ENCODE data around the gene CAMTA1.
A peak's percentile ranks its signal among the peaks of the same experiment; 100 is the strongest.

CAMTA1 gene

DNA sequence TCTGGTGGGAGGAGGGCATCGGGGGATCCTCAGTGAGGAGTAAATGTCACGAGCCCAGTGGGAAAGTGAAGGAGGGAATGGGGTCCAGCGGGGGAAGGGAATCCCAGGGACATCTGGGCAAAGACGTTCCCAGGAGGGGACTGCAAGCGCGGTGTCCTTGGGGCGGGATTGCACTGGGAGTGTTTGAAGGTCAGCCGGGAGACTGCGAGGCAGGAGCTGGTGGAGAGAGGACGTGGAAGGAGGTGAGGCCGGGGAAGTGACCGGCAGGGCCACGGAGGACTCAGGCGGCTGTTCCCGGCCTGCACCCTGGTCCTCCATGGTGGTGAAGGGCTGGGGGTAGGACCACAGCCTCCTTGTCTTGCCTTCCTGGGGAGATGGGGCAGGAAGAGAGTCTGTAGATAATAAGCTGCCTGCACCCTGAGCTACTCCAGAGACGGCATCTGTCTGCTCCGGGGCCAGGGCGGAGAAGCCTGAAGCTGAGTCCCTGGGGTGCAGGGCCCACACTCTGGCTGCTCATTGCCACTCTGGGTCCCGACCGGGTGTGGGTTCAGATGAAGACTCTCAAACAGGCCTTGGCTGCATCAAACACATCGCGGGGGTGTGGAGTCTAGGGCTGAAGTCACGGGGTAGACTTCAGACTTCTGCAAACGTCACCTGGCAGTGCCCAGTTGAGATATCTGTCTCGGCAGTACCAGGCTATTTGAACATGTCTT is 264.8 kb downstream of the CAMTA1 start:
- Histone ChIP-seq H3K36me3 (ENCODE audit: control insufficient read depth, insufficient read depth, low read length) (no peaks in the 10 kb centered on the region), H3K4me1 (ENCODE audit: control insufficient read depth, insufficient read depth, low read length) (no peaks in the 10 kb centered on the region), H3K4me3 (ENCODE audit: low read depth, low read length) (no peak overlapping the region), H3K9ac (ENCODE audit: low read depth, low read length) (no peak overlapping the region), H3K27me3 (ENCODE audit: control insufficient read depth, insufficient read depth, low read length) (no peaks in the 10 kb centered on the region), H3K9me3 (ENCODE audit: control insufficient read depth, insufficient read depth, low read length) (no peaks in the 10 kb centered on the region)

DNA sequence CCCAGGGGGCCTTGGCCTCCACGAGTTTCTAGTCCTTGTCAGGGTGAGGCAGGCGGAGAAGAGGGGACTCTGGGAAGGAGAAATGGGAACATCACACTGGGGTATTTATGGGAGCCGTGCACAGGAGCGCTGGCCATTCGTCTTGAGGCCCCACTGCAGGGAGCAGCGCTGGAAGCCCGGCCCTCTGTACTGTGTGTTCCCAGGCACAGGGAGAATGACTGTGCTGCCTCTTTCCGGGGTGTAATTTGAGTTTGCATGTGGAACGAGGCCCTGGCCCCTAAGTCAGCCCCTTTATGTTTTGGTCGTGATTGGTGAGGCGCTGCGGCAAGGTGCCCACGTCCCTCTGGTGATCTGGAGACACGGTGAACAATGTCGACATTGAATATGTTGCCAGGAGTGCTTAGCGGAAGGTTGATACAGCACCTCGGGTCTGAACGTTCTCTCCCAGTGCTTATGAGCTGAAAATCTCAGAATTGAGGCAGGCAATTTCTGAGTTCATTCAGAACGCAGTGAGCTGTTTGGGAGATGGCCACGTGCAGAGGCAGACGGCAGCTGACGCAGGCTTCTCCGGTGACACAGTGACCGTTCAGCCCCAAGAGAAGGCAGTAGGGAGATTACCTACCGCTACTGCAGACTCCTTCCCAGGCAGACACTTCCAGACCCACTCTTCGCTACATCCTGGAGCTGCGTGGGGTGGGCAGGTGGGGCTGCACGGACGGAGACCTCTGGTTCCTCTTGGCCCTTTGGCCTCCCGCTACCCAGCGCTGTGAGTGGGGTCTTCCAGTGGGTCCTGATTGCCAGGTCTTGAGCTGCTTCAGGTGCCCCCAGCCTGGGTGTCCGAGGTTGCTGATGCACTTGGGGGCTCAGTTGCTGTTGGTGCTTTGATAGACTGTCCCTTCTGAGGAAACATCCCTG is 265.8 kb downstream of the CAMTA1 start:
- Histone ChIP-seq H3K4me3 (ENCODE audit: low read depth, low read length) (no peak overlapping the region), H3K9ac (ENCODE audit: low read depth, low read length) (no peak overlapping the region), H3K9me3 (ENCODE audit: control insufficient read depth, insufficient read depth, low read length) (no peaks in the 10 kb centered on the region), H3K4me1 (ENCODE audit: control insufficient read depth, insufficient read depth, low read length) (no peaks in the 10 kb centered on the region), H3K27me3 (ENCODE audit: control insufficient read depth, insufficient read depth, low read length) (no peaks in the 10 kb centered on the region), H3K36me3 (ENCODE audit: control insufficient read depth, insufficient read depth, low read length) (no peaks in the 10 kb centered on the region)

DNA sequence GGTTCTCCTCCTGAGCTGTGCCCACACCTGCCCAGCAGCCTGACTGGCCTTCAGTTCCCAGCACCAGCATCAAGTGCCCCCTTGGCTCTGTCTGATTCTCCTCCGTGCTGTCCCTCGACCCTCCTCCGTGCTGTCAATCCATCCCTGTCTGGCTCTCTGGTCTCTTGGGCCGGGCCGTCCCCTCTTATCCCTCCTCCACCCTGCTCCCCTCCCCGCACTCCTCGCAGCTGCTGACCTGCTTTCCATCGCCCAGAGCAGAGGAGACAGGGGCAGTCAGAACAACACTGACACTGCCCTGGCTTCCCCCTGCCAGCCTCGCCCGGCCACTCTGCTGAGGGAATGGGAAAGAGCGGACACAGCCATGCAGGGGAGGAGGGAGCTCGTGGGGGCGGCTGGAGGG is 267.4 kb downstream of the CAMTA1 start:
- Histone ChIP-seq H3K36me3 (ENCODE audit: control insufficient read depth, insufficient read depth, low read length) (no peaks in the 10 kb centered on the region), H3K4me1 (ENCODE audit: control insufficient read depth, insufficient read depth, low read length) (no peaks in the 10 kb centered on the region), H3K9ac (ENCODE audit: low read depth, low read length) (no peak overlapping the region), H3K27me3 (ENCODE audit: control insufficient read depth, insufficient read depth, low read length) (no peaks in the 10 kb centered on the region), H3K9me3 (ENCODE audit: control insufficient read depth, insufficient read depth, low read length) (no peaks in the 10 kb centered on the region), H3K4me3 (ENCODE audit: low read depth, low read length) (no peak overlapping the region)

DNA sequence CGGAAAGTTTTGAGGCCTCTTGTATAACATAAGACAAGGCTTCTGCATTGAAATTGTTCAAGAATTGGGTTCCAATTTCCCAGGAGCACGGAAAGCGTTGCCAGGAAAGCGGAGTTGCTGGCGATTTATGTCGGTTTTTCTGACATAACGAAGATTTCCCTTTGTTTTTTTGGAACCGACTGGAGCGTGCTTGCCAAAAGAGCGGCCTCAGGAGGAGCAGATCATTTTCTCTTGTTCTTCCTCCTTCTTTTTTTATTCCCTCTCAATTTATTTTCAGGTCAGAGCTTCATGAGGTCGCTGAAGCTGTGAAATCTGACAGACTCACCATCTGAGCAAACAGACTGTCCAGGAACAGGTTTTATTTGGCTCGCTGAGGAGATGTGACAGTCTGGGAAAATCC is 275.5 kb downstream of the CAMTA1 start:
- H3K4me1 ChIP-seq (ENCODE audit: control insufficient read depth, insufficient read depth, low read length), result no peaks in the 10 kb centered on the region
- H3K9ac ChIP-seq (ENCODE audit: low read depth, low read length), result no peak overlapping the region
- no peak overlapping the region for H3K4me3 ChIP-seq (ENCODE audit: low read depth, low read length)
- H3K36me3 ChIP-seq (ENCODE audit: control insufficient read depth, insufficient read depth, low read length), result no peaks in the 10 kb centered on the region
- no peaks in the 10 kb centered on the region for H3K9me3 ChIP-seq (ENCODE audit: control insufficient read depth, insufficient read depth, low read length)
- no peaks in the 10 kb centered on the region for H3K27me3 ChIP-seq (ENCODE audit: control insufficient read depth, insufficient read depth, low read length)

DNA sequence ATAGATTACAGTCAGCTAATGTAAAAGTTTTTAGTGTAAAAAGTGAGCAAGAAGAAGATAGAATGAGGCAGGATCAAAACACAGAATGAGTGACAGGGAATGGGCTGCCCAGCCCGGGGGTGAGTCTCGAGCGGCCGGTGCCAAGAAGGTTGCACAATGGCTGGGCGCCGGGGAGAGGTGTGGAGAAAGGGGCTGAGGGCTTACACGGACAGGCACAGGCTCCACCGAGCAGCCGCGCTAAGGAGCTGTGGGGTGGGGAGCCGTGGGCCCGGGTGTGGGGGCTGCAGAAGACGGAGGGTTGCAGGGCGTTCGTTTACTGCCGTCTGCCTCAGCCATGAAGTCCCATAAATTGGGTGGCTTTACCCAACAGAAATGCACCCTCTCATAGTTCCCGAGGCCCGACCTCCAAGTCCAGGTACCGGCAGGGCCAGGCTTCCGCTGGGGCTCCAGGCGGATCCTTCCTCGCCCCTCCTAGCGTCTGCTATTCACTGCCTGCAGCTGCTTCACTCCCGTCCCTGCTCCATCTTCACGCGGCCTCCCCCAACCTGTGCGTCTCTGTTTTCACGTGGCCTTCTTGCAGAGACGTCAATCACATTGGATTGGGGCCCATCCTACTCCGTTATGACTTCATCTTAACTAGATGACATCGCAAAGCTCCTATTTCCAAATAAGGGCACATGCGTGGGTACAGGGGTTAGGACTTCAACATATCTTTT is 277.2 kb downstream of the CAMTA1 start:
- Histone ChIP-seq H3K27me3 (ENCODE audit: control insufficient read depth, insufficient read depth, low read length) (no peaks in the 10 kb centered on the region), H3K9me3 (ENCODE audit: control insufficient read depth, insufficient read depth, low read length) (no peaks in the 10 kb centered on the region), H3K4me1 (ENCODE audit: control insufficient read depth, insufficient read depth, low read length) (no peaks in the 10 kb centered on the region), H3K4me3 (ENCODE audit: low read depth, low read length) (no peak overlapping the region), H3K36me3 (ENCODE audit: control insufficient read depth, insufficient read depth, low read length) (no peaks in the 10 kb centered on the region), H3K9ac (ENCODE audit: low read depth, low read length) (no peak overlapping the region)

DNA sequence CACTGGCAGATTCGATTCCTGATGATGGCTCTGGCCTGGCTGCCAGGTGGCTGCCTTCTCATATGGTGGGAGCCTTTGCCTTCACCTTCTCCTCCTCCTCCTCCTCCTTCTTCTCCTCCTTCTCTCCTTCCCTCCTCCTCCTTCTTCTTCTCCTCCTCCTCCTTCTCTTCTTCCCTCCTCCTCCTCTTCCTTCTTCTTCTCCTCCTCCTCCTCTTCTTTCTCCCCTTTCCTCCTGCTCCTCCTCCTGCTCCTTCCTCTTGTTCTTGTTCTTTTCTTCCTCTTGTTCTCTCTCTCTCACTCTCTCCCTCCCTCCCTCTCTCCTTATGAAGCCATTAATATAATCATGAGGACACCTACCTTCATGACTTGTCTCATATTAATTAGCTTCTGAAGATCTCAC is 278.7 kb downstream of the CAMTA1 start:
- no peaks in the 10 kb centered on the region for H3K36me3 ChIP-seq (ENCODE audit: control insufficient read depth, insufficient read depth, low read length)
- H3K27me3 ChIP-seq (ENCODE audit: control insufficient read depth, insufficient read depth, low read length), result peaks cover under 1% of the 10 kb centered on the region
- H3K4me1 ChIP-seq (ENCODE audit: control insufficient read depth, insufficient read depth, low read length), result no peaks in the 10 kb centered on the region
- no peaks in the 10 kb centered on the region for H3K9me3 ChIP-seq (ENCODE audit: control insufficient read depth, insufficient read depth, low read length)
- no peak overlapping the region for H3K9ac ChIP-seq (ENCODE audit: low read depth, low read length)
- H3K4me3 ChIP-seq (ENCODE audit: low read depth, low read length), result no peak overlapping the region

DNA sequence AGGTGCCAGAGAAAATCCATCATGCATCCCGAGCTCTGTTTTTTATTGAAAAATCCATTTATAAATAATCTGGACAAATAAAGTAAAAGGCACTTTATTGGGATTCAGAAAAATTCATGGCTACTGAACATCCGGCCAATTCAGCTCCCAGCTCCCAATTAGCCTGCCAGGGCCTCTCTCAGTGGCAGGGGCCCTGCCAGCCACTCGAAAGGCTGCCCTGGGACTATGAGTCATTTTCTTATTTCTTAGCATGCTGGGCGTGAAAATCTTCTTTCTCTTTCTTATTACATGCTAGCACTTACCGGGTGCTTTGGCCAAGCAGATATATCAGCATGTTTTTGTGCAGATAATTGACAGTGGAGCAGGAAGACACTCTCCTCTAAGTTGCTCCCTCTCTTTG is 283.3 kb downstream of the CAMTA1 start:
- H3K36me3 ChIP-seq (ENCODE audit: control insufficient read depth, insufficient read depth, low read length), result no peaks in the 10 kb centered on the region
- H3K27me3 ChIP-seq (ENCODE audit: control insufficient read depth, insufficient read depth, low read length), result peaks cover 7% of the 10 kb centered on the region
- no peaks in the 10 kb centered on the region for H3K9me3 ChIP-seq (ENCODE audit: control insufficient read depth, insufficient read depth, low read length)
- no peak overlapping the region for H3K9ac ChIP-seq (ENCODE audit: low read depth, low read length)
- no peak overlapping the region for H3K4me3 ChIP-seq (ENCODE audit: low read depth, low read length)
- H3K4me1 ChIP-seq (ENCODE audit: control insufficient read depth, insufficient read depth, low read length), result peaks cover 3% of the 10 kb centered on the region

DNA sequence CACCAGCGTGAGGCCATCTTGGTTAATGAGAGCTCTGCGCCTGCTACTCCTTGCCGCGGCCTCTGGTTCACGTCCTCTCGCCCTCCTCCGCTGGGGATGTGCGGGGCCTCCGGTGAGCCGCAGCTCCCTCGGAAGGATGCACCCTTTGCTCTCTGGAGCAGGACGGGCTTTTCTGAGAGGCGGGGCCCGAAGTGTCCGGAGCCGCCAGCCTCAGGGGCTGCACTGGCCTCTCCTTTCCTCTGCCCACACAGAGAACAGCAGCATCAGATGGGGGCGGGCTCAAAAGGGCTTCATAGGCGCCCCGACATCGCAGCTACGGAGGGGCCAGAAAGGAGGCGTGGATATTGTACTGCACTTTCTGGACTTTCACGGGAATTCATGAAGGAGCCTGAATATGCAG is 284.7 kb downstream of the CAMTA1 start:
- Histone ChIP-seq H3K9me3 (ENCODE audit: control insufficient read depth, insufficient read depth, low read length) (no peaks in the 10 kb centered on the region), H3K4me1 (ENCODE audit: control insufficient read depth, insufficient read depth, low read length) (peaks cover 3% of the 10 kb centered on the region), H3K9ac (ENCODE audit: low read depth, low read length) (peak overlapping the region; percentile 24), H3K27me3 (ENCODE audit: control insufficient read depth, insufficient read depth, low read length) (peaks cover 7% of the 10 kb centered on the region), H3K4me3 (ENCODE audit: low read depth, low read length) (peak overlapping the region; percentile 58), H3K36me3 (ENCODE audit: control insufficient read depth, insufficient read depth, low read length) (no peaks in the 10 kb centered on the region)

DNA sequence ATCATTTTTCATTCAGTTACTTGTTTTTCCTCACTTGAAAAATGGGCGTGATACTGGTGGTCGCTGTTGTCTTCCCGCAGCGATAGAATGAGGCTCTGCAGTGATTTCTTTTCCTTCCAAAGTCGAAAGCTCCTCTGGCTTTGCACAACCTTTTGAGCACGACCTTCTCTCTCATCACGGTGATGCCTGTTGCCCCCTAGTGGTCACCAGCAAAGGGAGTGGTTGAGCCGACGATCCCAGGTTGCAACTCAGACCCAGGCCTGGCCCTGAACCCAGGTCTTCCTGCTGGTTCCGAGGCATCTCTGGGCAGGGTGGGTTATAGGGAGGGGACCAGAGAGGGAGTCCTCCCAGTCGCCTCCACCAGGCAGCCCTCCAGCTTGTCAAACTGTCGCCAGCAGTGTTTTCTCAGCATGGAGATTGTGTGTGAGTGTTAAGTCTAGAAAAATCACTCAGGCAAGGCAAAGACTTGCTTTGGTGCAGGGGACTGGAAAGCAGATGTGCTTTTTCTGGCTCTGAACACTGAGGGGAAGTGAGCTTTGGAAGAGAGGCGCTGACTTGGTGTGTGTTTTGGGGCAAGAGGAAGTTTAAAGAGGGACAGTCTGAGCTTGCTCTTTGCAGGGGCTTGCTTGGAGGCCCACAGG is 285.3 kb downstream of the CAMTA1 start:
- Histone ChIP-seq H3K4me1 (ENCODE audit: control insufficient read depth, insufficient read depth, low read length) (peaks cover 3% of the 10 kb centered on the region), H3K9ac (ENCODE audit: low read depth, low read length) (no peak overlapping the region), H3K4me3 (ENCODE audit: low read depth, low read length) (peak overlapping the region; percentile 58), H3K9me3 (ENCODE audit: control insufficient read depth, insufficient read depth, low read length) (no peaks in the 10 kb centered on the region), H3K36me3 (ENCODE audit: control insufficient read depth, insufficient read depth, low read length) (no peaks in the 10 kb centered on the region), H3K27me3 (ENCODE audit: control insufficient read depth, insufficient read depth, low read length) (peaks cover 7% of the 10 kb centered on the region)

DNA sequence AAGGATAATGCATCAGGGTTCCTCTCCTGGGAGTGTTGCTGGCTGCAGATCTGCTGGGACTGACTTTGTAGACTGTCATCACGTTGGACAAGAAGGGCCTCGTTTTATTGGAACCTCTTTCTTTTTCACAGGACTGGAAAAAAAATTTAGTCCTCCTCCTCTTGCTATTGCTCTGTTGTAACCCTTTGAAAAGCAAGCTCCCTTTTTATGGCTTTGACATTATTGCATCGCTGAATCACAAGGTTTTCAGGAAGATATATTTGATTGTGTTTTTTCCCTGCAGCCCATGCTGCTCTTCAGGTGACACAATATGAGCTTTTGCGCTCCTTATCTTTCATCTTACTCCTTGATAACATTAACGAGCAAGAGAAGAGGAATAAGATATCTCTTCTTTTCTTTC is 290.9 kb downstream of the CAMTA1 start:
- no peaks in the 10 kb centered on the region for H3K36me3 ChIP-seq (ENCODE audit: control insufficient read depth, insufficient read depth, low read length)
- no peak overlapping the region for H3K4me3 ChIP-seq (ENCODE audit: low read depth, low read length)
- no peaks in the 10 kb centered on the region for H3K4me1 ChIP-seq (ENCODE audit: control insufficient read depth, insufficient read depth, low read length)
- no peaks in the 10 kb centered on the region for H3K9me3 ChIP-seq (ENCODE audit: control insufficient read depth, insufficient read depth, low read length)
- peaks cover 3% of the 10 kb centered on the region for H3K27me3 ChIP-seq (ENCODE audit: control insufficient read depth, insufficient read depth, low read length)
- H3K9ac ChIP-seq (ENCODE audit: low read depth, low read length), result no peak overlapping the region

DNA sequence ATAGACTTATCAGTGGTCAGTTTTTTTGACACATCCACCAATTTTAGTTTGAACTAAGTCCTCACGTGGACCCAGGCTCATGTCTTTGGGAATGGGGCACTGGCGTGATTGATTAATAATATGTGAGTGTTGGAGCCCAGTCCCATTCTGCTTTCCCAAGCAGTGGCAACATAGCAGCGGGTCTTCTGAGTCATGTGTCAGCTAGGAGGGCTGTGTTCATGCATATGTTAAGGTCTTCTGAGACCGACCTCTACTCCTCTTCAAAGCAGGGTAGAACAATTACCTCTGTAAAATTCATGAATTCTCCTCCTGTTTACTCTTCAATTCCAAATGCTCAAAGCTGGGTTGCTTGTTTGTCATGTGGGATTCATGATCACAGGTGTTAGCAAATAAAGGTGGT is 291.3 kb downstream of the CAMTA1 start:
- Histone ChIP-seq H3K9ac (ENCODE audit: low read depth, low read length) (no peak overlapping the region), H3K9me3 (ENCODE audit: control insufficient read depth, insufficient read depth, low read length) (no peaks in the 10 kb centered on the region)

More for the DNA sequence above, 291.3 kb downstream of the CAMTA1 start:
- H3K4me1 ChIP-seq (ENCODE audit: control insufficient read depth, insufficient read depth, low read length), result no peaks in the 10 kb centered on the region
- H3K36me3 ChIP-seq (ENCODE audit: control insufficient read depth, insufficient read depth, low read length), result no peaks in the 10 kb centered on the region
- no peak overlapping the region for H3K4me3 ChIP-seq (ENCODE audit: low read depth, low read length)
- peaks cover 3% of the 10 kb centered on the region for H3K27me3 ChIP-seq (ENCODE audit: control insufficient read depth, insufficient read depth, low read length)

All from iPS-15b (cell line).